Stimulated activated CD4-positive, alpha-beta T cell treated with anti-CD3 and anti-CD28 coated beads, Interleukin-15, amount 100 ng/mL, for 1 hour (primary cell): ENCODE measurements around the gene ITGB1BP1.
"Not testable (repeated sequence)": the region's sequence is repeated elsewhere in the genome, so short reads cannot be mapped to it uniquely, and the experiment has no call there.

Experiments
- DNase-seq, 2 donors: peaks; one replicate each; pipeline ENCODE4 v3.0.0-alpha.2; 2020; ENCODE audit warnings: low read depth in 1 of 2, low spot score in 1 of 2

Gene ITGB1BP1

GRCh38 chr2:9401059-9401547, 22.2 kb downstream of the ITGB1BP1 start:
- no peak for DNase-seq

- DNase-seq = no peak
These were observed 22.9 kb downstream of the ITGB1BP1 start for GRCh38 chr2:9400268-9401058.

- DNase-seq = no peak
These were observed 24.2 kb downstream of the ITGB1BP1 start for GRCh38 chr2:9398881-9399780.

GRCh38 chr2:9398251-9398650, 25.1 kb downstream of the ITGB1BP1 start:
- not testable (repeated sequence) for DNase-seq

- no peak for DNase-seq
These were observed 26.1 kb downstream of the ITGB1BP1 start for GRCh38 chr2:9397201-9397600.

GRCh38 chr2:9394816-9395215, 28.5 kb downstream of the ITGB1BP1 start:
- no peak for DNase-seq

- DNase-seq = no peak
These were observed 30.2 kb downstream of the ITGB1BP1 start for GRCh38 chr2:9392898-9393765.

GRCh38 chr2:9391961-9392720, 31.2 kb downstream of the ITGB1BP1 start:
- DNase-seq = no peak

- DNase-seq = no peak
These were observed 32.3 kb downstream of the ITGB1BP1 start for GRCh38 chr2:9390991-9391390.

GRCh38 chr2:9390151-9390850, 33.0 kb downstream of the ITGB1BP1 start:
- DNase-seq = no peak

GRCh38 chr2:9388950-9389911, 34.1 kb downstream of the ITGB1BP1 start:
- no peak for DNase-seq

- no peak for DNase-seq
These were observed 35.1 kb downstream of the ITGB1BP1 start for GRCh38 chr2:9388199-9388681.

- DNase-seq = no peak
These were observed 37.5 kb downstream of the ITGB1BP1 start for GRCh38 chr2:9385841-9386240.

- no peak for DNase-seq
These were observed 38.8 kb downstream of the ITGB1BP1 start for GRCh38 chr2:9384521-9384920.

- no peak for DNase-seq
These were observed 40.6 kb downstream of the ITGB1BP1 start for GRCh38 chr2:9382604-9383235.

- no peak for DNase-seq
These were observed 42.4 kb downstream of the ITGB1BP1 start for GRCh38 chr2:9380702-9381628.

- DNase-seq = no peak
These were observed 44.0 kb downstream of the ITGB1BP1 start for GRCh38 chr2:9379391-9379755.
